ENCODE data around the gene CREB5. TPM values are rescaled to one million over a fixed set of nuclear protein-coding genes. Genes with fewer than 3 reads are reported as not detected.

The CREB5 gene
- polyA plus RNA-seq, 6 donors from 2014 or later = 0.40 to 0.66 TPM; not detected in 4

DNA sequence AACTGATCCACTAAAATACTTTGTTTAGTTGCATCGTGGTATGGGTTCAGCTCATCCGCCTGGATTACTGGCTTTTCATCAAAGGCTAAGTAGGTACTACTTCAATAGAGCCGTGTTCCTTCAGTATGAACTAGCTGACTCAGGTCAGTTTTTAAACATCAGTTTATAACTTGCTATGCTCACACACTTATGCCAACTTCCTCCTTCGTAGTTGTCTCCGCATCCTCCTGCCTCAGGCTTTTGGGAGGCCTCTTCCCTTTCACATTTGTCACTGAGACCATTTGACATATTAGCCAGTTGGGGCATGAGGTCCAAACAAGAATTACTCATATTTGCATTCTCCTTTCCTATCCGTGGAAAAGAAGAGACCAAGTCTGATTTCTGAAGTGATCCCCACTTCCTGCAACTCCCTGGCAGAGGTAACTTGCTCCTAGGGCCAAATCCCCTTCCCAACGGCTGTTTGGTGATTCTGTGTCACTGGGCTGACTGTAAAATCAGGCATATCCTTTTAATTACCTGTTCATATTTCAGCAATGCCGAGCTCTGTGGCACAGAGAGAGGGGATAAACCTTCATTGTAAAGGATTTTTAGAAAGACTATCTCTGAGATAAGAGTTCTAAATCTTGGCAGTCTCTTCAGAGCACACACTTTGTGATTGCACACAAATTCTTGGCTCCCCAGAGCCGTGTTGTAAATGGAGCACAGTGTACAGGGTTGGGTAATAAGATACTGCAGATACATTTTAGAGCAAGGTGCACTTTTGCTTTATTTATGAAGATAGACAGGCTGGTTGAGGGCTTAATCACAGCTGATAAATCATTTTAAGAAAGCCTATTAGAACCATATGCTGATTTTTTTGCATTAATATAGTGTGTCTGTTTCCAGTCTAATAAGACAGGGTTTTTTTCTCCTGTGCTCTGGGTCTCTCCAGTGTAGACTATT is 108.0 kb downstream of the CREB5 start:
- Mint-ChIP-seq H3K9me3 (no peaks in the 10 kb centered on the region), H3K4me3 (no peak overlapping the region), H3K36me3 (no peaks in the 10 kb centered on the region), H3K27me3 (peaks cover 0 to 7% (median 6%) of the 10 kb centered on the region in 3 donors), H3K4me1 (peaks cover 6 to 16% (median 14%) of the 10 kb centered on the region in 3 donors), H3K27ac (no peak overlapping the region)
- ATAC-seq (ENCODE audit: low read depth in 2 of 2) = no peak
- no peak for DNase-seq

DNA sequence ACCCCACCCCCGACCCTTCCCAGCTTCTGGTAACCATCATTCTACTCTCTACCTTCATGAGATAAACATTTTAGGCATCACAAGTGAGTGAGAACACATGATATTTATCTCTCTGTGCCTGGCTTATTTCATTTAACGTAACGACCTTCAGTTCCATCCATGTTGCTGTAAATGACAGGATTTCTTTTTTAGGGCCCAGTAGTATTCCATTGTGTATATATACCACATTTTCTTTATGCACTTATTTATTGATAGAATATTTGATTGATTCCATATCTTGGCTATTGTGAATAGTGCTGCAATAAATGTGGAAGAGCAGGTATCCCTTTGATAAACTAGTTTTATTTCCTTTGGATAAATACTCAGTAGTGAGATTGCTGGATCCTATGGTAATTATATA is 112.7 kb downstream of the CREB5 start:
- H3K4me1 Mint-ChIP-seq = peaks cover 6 to 16% (median 14%) of the 10 kb centered on the region in 3 donors
- no peaks in the 10 kb centered on the region for H3K36me3 Mint-ChIP-seq
- no peak for ATAC-seq (ENCODE audit: low read depth in 2 of 2)
- no peak overlapping the region for H3K4me3 Mint-ChIP-seq
- no peak overlapping the region for H3K27ac Mint-ChIP-seq
- DNase-seq = no peak
- peaks cover 0 to 7% (median 0%) of the 10 kb centered on the region in 3 donors for H3K27me3 Mint-ChIP-seq
- H3K9me3 Mint-ChIP-seq = no peaks in the 10 kb centered on the region

DNA sequence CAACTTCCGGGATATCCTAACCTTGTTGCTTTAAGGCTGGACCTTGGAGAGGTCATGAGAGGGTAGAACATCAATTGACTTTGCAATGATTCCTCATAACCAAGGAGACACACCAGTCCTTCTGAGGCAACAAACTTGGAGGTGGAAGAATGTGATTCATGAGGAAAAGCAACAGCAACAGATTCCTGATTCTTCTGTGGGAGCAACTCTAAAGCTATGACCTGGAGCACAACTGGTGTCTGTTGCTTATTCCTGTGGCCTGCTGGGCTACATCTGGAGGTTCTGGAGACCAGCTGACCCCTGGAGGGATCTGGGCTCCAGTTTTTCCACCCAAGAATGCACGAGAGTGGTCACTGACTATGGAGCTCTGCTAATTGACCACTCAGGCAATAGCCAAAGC is 116.6 kb downstream of the CREB5 start:
- DNase-seq (no peak), ATAC-seq (ENCODE audit: low read depth in 2 of 2) (no peak)
- H3K9me3 Mint-ChIP-seq = peaks cover 0 to 8% (median 5%) of the 10 kb centered on the region in 7 donors
- H3K27ac Mint-ChIP-seq = peak overlapping the region in 1 of 6 donors; percentile 20
- peaks cover 0 to 5% (median under 1%) of the 10 kb centered on the region in 3 donors for H3K4me1 Mint-ChIP-seq
- H3K36me3 Mint-ChIP-seq = no peaks in the 10 kb centered on the region
- no peak overlapping the region for H3K4me3 Mint-ChIP-seq
- peaks cover 0 to under 1% (median 0%) of the 10 kb centered on the region in 3 donors for H3K27me3 Mint-ChIP-seq

DNA sequence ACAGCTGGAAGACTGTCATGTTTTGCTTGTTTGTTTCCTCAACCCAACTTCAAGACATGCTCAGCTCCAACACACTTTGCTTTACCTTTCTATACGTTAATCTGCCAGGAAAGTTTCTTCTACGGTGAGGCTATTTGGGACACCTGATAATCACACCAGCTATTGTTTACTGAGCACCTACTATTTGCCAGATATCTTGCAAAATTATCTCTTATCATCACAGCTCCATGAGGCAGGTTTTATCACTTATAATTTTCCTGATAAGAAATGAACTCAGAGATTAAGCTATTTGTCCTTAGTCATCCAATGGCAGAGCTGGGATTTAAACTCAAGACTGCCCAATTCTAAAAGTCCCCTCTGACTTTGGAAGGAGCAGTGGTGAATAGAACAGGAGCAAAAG is 117.4 kb downstream of the CREB5 start:
- H3K27ac Mint-ChIP-seq = no peak overlapping the region
- no peaks in the 10 kb centered on the region for H3K36me3 Mint-ChIP-seq

DNA sequence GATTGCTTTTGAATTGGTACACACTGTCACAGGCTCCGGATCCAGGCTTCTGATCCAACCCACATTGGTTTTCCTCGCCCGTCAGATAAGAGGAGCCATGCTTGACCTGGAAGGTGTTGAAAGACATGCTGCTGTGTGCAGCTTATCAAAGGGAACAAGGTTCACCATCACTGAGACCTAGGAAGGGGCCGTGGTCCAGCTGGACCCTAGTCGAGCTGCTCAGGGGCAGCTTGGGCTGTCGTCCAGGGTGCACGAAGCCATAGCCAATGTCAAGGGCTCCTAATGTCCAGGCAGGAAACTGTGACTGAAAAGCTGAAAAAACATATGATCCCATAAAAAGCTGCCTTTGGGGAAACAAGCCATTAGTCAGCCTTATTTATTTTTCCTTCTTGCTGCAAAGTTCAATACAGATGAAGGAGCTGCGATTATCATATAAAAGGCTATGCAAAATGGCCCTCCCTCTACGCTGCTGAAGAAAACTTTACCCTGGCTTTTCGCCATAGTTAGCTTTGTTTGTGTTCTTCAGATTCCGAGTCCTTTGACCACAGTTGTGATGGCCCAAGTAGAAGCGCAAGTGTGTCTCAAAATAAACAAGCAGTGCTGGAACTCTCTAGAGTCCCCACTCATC is 118.0 kb downstream of the CREB5 start:
- ATAC-seq (ENCODE audit: low read depth in 2 of 2) (no peak), DNase-seq (no peak)
- H3K4me1 Mint-ChIP-seq = no peaks in the 10 kb centered on the region
- no peak overlapping the region for H3K27ac Mint-ChIP-seq
- H3K36me3 Mint-ChIP-seq = no peaks in the 10 kb centered on the region
- H3K27me3 Mint-ChIP-seq = no peaks in the 10 kb centered on the region
- no peak overlapping the region for H3K4me3 Mint-ChIP-seq
- peaks cover 0 to 8% (median 5%) of the 10 kb centered on the region in 7 donors for H3K9me3 Mint-ChIP-seq

More for the DNA sequence above, 117.4 kb downstream of the CREB5 start:
- ATAC-seq (ENCODE audit: low read depth in 2 of 2) (no peak), DNase-seq (no peak)
- no peaks in the 10 kb centered on the region for H3K27me3 Mint-ChIP-seq
- no peaks in the 10 kb centered on the region for H3K4me1 Mint-ChIP-seq
- H3K4me3 Mint-ChIP-seq = no peak overlapping the region
- peaks cover 0 to 8% (median 5%) of the 10 kb centered on the region in 7 donors for H3K9me3 Mint-ChIP-seq

DNA sequence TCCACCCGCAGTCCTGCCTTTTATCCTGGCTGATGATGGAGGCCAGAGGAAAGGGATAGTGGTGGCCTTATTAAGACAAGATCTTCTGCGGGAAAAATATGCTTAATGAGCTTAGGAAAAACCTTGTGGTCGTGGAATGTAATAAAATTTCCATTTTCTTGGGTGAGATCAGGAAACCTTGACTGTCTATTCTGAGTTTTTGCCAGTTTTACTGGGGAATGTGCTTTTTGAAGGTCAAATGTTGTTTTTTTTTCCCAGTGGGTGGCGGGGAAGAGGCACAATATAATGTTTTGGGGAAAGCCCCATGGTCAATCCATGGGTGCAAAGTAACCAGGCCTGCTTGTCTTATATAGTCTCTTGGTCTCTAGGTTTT is 118.5 kb downstream of the CREB5 start:
- DNase-seq (no peak), ATAC-seq (ENCODE audit: low read depth in 2 of 2) (no peak)
- no peaks in the 10 kb centered on the region for H3K27me3 Mint-ChIP-seq
- no peak overlapping the region for H3K4me3 Mint-ChIP-seq
- peaks cover 0 to 8% (median 5%) of the 10 kb centered on the region in 7 donors for H3K9me3 Mint-ChIP-seq
- no peaks in the 10 kb centered on the region for H3K4me1 Mint-ChIP-seq
- H3K27ac Mint-ChIP-seq = no peak overlapping the region
- H3K36me3 Mint-ChIP-seq = no peaks in the 10 kb centered on the region

DNA sequence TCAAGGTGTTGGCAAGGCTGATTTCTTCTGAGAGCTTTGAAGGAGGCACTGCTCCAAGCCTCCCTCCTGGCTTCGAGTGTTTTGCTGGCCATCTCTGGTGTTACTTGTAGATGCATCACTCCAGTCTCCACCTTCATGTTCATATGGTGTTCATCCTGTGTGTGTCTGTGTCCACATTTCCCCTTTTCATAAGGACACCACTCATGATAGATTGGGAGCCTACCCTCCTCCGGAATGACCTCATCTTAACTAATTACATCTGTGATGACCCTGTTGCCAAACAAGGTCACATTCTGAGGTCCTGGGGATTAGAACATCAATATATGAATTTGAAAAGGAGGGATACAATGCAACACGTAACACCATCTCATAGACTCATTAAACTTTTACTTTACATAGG is 119.0 kb downstream of the CREB5 start:
- ATAC-seq (ENCODE audit: low read depth in 2 of 2) (no peak), DNase-seq (no peak)
- Mint-ChIP-seq H3K9me3 (peaks cover 0 to 8% (median 5%) of the 10 kb centered on the region in 7 donors), H3K27me3 (no peaks in the 10 kb centered on the region), H3K4me1 (no peaks in the 10 kb centered on the region), H3K27ac (no peak overlapping the region), H3K4me3 (no peak overlapping the region), H3K36me3 (no peaks in the 10 kb centered on the region)

DNA sequence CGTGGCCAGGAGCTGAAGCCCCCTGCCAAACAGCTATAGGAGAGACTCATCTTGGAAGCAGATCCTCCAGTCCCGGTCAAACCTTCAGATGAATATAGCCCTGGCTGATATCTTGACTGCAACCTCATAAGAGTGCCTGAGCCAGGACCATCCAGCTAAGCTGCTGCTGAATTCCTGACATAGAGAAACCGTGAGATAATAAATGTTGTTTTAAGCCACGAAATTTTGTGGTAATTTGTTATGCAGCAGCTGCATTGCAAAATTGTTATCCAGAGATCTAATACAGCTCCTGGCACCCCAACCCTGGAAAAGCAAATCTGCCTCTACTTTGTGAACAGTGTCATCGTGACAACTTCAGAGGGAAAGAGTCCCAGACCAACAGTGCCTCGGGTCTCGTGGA is 119.9 kb downstream of the CREB5 start:
- ATAC-seq (ENCODE audit: low read depth in 2 of 2) (no peak), DNase-seq (no peak)
- Mint-ChIP-seq H3K9me3 (peaks cover 0 to 8% (median 5%) of the 10 kb centered on the region in 7 donors), H3K36me3 (no peaks in the 10 kb centered on the region), H3K27me3 (peaks cover 0 to 2% (median 2%) of the 10 kb centered on the region in 3 donors), H3K4me1 (no peaks in the 10 kb centered on the region), H3K4me3 (no peak overlapping the region), H3K27ac (no peak overlapping the region)

DNA sequence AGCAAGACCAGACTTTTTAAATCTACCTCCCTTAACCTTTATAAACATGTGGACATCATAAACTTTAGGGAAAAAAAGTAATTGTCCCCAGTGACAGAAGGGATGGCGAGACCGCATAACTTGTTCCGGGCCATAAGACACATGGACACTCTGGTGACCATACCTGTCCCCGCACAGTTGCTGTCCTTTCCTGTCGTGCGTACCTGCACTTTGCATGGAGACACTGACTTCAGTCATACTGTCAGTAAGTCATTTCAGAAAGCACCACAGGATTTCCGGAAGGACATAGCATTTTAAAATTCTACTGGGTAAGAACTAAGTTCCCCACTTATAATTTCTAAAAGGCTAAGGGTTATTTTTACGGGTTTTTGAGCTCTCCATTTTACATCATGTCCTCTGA is 120.9 kb downstream of the CREB5 start:
- H3K27me3 Mint-ChIP-seq = peaks cover 0 to 8% (median 7%) of the 10 kb centered on the region in 3 donors
- H3K27ac Mint-ChIP-seq = no peak overlapping the region
- H3K4me1 Mint-ChIP-seq = no peaks in the 10 kb centered on the region
- H3K36me3 Mint-ChIP-seq = no peaks in the 10 kb centered on the region
- no peak for ATAC-seq (ENCODE audit: low read depth in 2 of 2)
- H3K9me3 Mint-ChIP-seq = peaks cover 0 to 8% (median 5%) of the 10 kb centered on the region in 7 donors
- DNase-seq = no peak
- no peak overlapping the region for H3K4me3 Mint-ChIP-seq

DNA sequence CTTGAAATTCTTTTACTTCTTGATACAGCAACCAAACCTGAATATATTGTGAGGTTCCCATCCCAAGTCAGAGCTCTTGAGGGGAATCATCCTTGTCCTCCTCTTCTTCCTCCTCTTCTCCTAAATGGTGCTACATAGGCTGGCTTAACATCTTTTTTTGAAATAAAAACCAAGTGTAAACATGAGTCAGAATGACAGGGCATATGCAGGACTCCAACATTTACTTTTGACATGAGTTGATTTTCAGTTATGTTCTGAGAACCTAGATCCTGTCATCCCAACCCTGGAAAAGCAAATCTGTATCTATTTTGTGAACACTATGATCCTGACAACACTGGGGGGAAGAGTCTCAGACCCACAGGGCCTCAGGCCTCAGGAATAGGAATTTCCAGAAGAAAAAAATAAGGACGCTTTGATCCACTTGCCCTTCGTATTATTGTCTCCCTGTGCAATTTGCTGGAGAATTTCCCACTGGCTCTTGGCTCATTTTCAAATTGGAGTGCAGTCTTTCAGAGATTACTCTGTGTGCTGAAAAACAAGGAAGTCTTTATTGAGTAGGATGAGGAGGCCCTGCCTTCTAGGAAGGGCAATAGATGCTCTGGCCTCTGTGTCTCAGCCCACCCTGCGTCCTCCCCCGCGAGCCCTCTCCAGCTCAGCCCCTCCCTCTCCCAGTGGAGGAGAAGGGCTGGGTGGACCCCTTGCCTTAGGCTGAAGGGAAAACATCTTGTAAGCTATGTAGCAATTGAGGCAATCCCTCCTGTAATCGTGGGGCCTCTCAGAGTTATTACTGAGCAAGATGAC is 121.6 kb downstream of the CREB5 start:
- peaks cover 6 to 8% (median 7%) of the 10 kb centered on the region in 3 donors for H3K27me3 Mint-ChIP-seq
- ATAC-seq (ENCODE audit: low read depth in 2 of 2) (no peak), DNase-seq (no peak)
- no peak overlapping the region for H3K27ac Mint-ChIP-seq
- peaks cover 0 to 8% (median 5%) of the 10 kb centered on the region in 7 donors for H3K9me3 Mint-ChIP-seq
- H3K4me3 Mint-ChIP-seq = no peak overlapping the region
- H3K36me3 Mint-ChIP-seq = no peaks in the 10 kb centered on the region
- no peaks in the 10 kb centered on the region for H3K4me1 Mint-ChIP-seq

DNA sequence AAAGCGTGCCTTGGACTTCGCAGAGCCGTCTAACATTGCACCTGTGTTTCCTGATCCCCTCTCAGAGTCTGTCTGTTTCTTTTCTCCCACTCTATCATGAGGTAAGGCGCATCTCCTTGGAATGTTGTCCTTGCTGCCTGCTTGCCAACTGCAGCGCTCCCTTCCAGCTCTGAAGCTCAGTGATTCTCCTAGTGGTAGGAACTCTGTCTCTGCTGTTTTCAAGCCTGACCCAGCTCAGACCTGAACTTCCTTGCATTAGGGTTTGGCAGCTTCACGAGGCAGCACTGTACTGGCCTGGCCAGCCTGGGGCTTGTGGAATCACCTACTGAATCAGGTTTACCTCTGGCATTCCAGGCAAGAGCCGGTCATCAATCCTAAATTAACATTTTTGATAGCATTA is 123.9 kb downstream of the CREB5 start:
- Mint-ChIP-seq H3K27me3 (peaks cover 6 to 8% (median 7%) of the 10 kb centered on the region in 3 donors), H3K9me3 (peaks cover 0 to 8% (median 5%) of the 10 kb centered on the region in 7 donors), H3K4me3 (no peak overlapping the region), H3K36me3 (no peaks in the 10 kb centered on the region), H3K27ac (no peak overlapping the region), H3K4me1 (no peaks in the 10 kb centered on the region)
- ATAC-seq (ENCODE audit: low read depth in 2 of 2) = no peak
- no peak for DNase-seq

DNA sequence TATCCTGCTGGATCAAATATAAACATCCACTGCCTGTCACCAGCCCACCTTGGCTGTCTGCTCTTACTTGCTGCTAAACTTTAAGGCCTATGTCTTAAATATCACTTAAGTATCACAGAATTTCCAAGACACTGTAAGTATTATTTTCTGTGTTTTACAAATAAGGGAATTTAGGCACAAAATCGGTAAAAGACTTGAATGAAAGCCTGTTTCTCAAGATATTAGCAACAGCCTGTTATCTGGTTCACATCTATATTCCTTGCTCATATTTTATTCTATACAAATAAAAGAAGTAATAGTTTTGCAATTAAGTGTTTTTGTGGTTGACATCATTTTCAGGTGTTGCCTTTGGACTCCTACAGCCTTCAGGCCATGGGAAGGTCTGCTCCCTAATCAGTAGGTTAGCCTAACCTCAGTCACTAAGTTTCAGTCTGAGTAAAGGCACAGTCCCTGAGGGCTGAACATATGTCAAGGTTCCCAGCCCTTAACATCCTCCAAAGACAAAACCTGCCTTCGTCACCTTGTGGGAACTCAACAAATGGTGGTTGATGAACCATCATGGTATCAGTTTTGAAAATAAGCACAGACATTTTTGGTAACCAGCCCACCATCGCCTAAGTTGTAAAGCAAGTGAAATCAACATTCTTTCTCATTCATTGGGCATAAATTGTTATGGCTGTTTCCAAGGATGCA is 127.1 kb downstream of the CREB5 start:
- DNase-seq = no peak
- peaks cover 13 to 21% (median 21%) of the 10 kb centered on the region in 3 donors for H3K27me3 Mint-ChIP-seq

DNA sequence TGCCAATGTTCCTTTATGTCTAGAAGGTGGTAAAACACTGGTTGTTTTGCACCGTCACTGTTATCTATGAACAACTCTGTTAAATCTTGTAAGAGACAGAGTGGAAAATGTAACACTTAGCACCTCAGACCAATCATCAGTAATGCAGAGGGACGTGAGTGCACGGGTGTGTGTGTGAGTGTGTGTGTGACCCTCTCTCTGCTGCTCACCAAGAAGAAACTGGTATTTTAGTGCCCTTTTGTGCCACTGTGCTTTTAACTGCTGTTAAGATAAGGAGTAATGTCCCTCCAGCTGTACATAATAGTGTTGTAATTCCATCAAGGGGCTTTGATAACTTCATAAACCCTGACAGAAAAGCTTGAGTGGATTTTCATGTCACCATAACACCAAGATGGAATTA is 130.1 kb downstream of the CREB5 start:
- peaks cover 16 to 37% (median 21%) of the 10 kb centered on the region in 3 donors for H3K27me3 Mint-ChIP-seq
- no peak for ATAC-seq (ENCODE audit: low read depth in 2 of 2)
- no peak overlapping the region for H3K4me3 Mint-ChIP-seq

More for the DNA sequence above, 127.1 kb downstream of the CREB5 start:
- no peak for ATAC-seq (ENCODE audit: low read depth in 2 of 2)
- H3K4me3 Mint-ChIP-seq = no peak overlapping the region
- no peak overlapping the region for H3K27ac Mint-ChIP-seq
- H3K36me3 Mint-ChIP-seq = no peaks in the 10 kb centered on the region
- H3K4me1 Mint-ChIP-seq = no peaks in the 10 kb centered on the region
- peaks cover 0 to under 1% (median 0%) of the 10 kb centered on the region in 7 donors for H3K9me3 Mint-ChIP-seq

More for the DNA sequence above, 130.1 kb downstream of the CREB5 start:
- Mint-ChIP-seq H3K4me1 (no peaks in the 10 kb centered on the region), H3K9me3 (peaks cover 0 to 18% (median 12%) of the 10 kb centered on the region in 7 donors), H3K36me3 (peaks cover 0 to 4% of the 10 kb centered on the region in 2 donors), H3K27ac (no peak overlapping the region)
- no peak for DNase-seq

Data from naive B cell (primary cell).